ENCODE results near the gene C1orf210.

Gene C1orf210

DNA sequence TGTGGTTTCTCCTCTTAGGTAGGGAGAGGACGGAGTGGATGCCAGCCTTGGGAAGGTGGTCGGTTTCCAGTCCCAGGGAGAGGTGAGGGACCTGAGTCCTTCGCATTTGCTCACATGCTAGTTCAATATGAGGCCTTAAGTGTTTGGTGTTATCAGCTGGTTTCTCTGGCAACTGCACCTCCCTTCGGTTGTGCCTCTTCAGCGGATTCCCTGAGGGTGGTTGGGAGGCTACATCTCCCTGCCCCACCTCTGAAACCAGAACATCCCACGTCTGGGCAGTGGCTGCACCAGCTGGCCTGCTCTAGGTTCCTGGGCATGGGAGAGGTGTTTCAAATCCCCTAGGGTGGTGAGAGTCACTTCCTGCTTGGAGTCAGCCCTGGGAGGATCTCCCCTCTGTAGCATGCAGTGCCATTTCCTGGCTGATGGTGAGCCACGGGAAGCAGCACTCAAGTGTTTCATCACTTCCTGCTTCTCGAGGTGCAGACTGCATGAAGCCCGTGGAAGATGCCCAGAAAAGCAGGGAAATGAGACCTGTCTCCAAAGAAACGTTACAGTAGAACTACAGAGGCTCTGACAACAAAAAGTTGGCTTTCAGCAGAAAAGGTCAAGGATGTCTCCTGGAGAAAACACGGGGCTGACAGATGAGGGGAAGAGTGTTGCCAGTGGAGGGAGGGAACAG, 11.1 kb downstream of the C1orf210 start:
- peak overlapping the region; percentile 59 for H3K4me3 Mint-ChIP-seq
- H3K4me1 Mint-ChIP-seq: peaks cover 36% of the 10 kb centered on the region
- DNase-seq (ENCODE audit: low spot score in 2 of 2) (peak in 1 of 2 donors; percentile 56), ATAC-seq (peak; percentile 66)
- no peaks in the 10 kb centered on the region for H3K36me3 Mint-ChIP-seq
- peak overlapping the region; percentile 92 for H3K27ac Mint-ChIP-seq
- peaks cover 6% of the 10 kb centered on the region for H3K9me3 Mint-ChIP-seq

DNA sequence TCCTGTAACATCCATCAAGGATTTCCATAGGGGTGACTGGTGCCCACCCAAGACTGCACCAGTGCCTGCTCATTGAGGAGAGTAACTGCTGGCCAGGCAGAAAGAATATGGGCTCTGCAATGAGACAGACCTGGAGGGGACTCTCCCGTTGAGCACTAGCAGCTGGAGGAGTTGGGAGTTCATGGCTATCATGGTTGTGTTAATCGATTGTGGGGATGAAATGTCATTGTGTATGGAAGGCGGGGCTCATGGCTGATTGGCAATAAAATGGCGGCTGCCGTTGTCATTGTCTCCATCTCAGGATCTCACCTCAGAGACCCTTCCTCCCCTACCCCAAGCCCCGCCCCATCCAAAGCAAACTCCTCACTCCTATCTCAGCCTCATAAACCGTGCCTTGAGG, 11.7 kb downstream of the C1orf210 start:
- Mint-ChIP-seq H3K27ac (no peak overlapping the region), H3K4me3 (no peak overlapping the region), H3K36me3 (no peaks in the 10 kb centered on the region), H3K4me1 (peaks cover 36% of the 10 kb centered on the region), H3K9me3 (peaks cover 6% of the 10 kb centered on the region)
- ATAC-seq: no peak
- no peak for DNase-seq (ENCODE audit: low spot score in 2 of 2)

DNA sequence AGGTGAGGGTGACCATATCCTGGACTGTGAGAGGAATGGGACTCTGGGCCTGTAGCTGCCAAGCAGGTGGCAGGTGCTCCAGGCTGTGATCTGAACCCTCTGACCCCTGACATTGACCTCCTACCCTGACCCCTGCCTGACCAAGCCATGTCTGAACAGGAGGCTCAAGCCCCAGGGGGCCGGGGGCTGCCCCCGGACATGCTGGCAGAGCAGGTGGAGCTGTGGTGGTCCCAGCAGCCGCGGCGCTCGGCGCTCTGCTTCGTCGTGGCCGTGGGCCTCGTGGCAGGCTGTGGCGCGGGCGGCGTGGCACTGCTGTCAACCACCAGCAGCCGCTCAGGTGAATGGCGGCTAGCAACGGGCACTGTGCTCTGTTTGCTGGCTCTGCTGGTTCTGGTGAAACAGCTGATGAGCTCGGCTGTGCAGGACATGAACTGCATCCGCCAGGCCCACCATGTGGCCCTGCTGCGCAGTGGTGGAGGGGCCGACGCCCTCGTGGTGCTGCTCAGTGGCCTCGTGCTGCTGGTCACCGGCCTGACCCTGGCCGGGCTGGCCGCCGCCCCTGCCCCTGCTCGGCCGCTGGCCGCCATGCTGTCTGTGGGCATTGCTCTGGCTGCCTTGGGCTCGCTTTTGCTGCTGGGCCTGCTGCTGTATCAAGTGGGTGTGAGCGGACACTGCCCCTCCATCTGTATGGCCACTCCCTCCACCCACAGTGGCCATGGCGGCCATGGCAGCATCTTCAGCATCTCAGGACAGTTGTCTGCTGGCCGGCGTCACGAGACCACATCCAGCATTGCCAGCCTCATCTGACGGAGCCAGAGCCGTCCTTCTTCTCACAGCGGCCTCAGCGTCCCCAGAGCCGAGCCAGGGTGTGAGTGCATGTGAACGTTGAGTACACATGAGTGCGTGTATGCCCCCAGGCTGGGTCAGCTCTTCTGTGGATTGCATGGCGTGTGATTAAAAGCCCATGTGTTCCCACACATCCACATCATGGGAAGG, 12.5 kb downstream of the C1orf210 start:
- ATAC-seq (no peak), DNase-seq (ENCODE audit: low spot score in 2 of 2) (no peak)
- H3K4me3 Mint-ChIP-seq: no peak overlapping the region
- no peaks in the 10 kb centered on the region for H3K36me3 Mint-ChIP-seq
- peaks cover 6% of the 10 kb centered on the region for H3K9me3 Mint-ChIP-seq
- peaks cover 36% of the 10 kb centered on the region for H3K4me1 Mint-ChIP-seq
- H3K27ac Mint-ChIP-seq: no peak overlapping the region

DNA sequence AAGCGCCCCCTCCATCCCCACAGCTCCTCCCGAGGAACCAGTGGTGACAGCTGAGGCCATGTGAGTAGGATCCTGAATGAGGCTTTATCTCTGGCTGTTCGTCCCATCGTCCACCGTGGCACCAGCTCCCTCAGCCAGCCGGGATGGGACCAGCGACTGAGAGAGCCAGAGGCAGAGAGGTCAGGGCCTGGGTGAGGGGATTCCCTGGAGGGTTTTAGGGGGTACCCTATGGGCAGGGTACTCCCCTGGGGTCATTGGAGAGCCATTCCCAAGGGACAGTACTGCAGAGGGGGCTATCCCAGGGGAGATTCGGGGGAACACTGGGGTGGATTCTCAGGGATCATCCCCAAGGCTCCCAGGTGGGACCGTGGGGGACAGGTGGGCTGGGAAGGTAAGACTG, 13.2 kb downstream of the C1orf210 start:
- Mint-ChIP-seq H3K4me1 (peaks cover 36% of the 10 kb centered on the region), H3K4me3 (no peak overlapping the region), H3K36me3 (no peaks in the 10 kb centered on the region), H3K27ac (no peak overlapping the region), H3K9me3 (peaks cover 6% of the 10 kb centered on the region)
- DNase-seq (ENCODE audit: low spot score in 2 of 2) (no peak), ATAC-seq (no peak)

DNA sequence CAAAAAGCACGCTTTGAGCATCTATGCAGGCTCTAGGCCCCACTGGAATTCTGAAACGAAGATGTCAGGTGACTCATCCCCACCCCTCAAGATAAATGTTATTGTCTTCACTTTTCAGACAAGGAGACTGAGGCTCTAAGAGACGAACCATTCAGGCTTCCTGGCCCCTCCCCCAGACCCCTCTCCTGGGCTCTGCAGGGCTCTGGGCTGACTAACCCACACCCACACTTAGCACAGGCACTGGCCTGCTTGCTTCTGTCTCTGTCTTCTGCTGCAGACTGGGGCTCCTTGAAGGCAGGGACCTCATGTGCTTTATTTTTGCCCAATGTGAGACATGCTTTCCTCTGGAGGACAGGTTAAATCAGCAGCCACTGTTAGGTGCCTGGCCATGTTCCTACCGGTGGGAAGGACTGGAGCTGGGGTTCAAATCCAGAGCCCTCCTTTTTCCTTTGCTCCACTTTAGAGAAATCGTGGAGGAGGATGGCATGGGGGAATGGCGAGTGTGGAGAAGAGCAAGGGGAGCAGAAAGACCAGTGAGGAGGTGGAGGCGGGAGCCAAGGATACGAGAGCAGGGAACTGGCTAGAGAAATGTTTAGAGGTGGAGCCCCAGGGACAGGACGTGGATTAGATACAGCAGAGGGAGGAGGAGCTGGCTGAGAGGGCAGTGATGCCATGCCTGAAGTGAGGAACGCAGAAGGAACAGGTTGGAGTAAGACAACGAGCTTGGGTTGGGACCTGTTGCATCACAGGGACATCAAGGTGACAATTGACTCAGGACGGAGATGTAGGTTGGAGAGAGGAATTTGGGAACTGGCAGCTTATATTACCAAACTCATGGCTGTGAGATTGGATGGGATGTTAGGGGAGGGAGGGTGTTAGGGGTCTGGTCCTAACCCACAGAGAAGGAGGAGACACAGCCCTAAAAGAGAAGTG, 13.9 kb downstream of the C1orf210 start:
- H3K36me3 Mint-ChIP-seq: no peaks in the 10 kb centered on the region
- peaks cover 6% of the 10 kb centered on the region for H3K9me3 Mint-ChIP-seq
- DNase-seq (ENCODE audit: low spot score in 2 of 2): no peak
- H3K27ac Mint-ChIP-seq: peak overlapping the region; percentile 32
- H3K4me3 Mint-ChIP-seq: peak overlapping the region; percentile 38
- ATAC-seq: no peak
- H3K4me1 Mint-ChIP-seq: peaks cover 36% of the 10 kb centered on the region

DNA sequence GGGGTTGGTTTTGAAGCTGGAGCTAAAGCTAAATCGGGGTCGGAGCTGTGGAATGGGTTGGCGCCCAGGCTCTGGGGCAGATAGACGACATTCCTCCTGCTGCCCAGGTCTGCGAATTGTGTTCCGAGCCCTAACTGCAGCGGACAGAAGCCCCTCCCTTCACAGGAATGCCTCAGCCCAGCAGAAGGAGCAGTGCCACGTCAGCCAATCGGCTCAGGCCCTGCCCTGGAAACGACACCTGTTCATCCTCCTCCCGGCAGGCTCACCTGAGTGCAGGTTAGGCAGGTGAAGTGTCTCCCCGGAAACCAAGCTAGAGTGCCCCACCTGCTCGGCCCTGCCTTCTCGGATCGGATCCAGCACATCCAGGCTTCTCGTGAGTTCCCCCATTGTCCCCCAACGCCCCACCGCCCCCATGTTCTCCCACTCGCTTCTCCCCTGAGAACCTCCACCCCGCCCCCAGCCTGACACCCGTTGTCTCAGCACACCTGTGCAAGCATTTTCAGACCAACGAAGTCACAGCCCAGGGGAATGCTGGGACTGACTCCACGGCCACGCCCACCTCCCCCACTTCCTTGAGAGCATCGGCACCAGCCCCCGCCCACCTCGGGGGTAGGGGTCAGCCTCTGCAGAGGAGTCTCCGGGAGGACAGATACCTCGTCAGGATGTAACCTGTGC, 14.8 kb downstream of the C1orf210 start:
- Mint-ChIP-seq H3K4me3 (peak overlapping the region; percentile 38), H3K9me3 (peaks cover 6% of the 10 kb centered on the region), H3K36me3 (no peaks in the 10 kb centered on the region), H3K4me1 (peaks cover 36% of the 10 kb centered on the region), H3K27ac (no peak overlapping the region)
- ATAC-seq (no peak), DNase-seq (ENCODE audit: low spot score in 2 of 2) (no peak)

DNA sequence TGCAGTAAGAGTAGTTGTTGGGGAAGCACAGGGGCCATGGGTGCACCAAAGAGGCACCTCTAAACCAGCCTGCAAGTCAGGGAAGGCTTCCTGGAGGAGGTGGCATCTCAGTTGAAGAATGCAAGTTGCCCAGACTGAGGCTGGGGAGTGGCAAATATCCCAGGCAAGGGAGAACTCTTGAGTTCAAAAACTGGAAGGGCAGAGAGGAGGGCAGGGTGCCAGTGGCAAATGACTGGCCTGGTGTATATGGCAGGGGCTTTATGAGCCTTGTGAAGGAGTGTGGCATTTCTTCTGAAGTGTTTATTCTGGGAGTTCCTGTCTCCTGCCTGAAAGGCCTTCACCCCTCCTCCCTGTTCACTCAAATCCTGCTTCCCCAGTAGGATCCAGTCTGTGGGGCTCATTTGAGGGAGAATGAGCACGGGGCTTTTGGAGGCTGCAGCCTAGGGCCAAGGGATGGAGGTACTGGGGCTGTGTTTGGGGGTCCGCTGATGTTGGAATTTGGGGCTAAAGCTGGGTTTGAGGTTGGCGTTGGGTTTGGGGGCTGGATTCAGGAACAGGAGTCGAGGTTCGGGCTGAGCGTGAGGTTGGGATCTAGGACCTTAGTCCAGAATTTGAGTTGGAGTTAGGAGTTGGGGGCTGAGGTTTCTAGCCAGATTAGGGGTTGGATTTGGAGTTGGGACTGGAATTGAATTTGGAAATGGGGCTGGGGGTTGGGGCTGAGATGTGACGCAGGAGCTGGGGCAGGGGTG, 15.6 kb downstream of the C1orf210 start, which contains the start of gene TMEM125:
Gene TMEM125, plus strand, starts transcription at position 357 of the 749 bp plus-strand sequence. CDS start 2,740 bp downstream, outside the sequence.
- H3K36me3 Mint-ChIP-seq: no peaks in the 10 kb centered on the region
- no peak within 1 kb of the TSS for H3K27ac Mint-ChIP-seq
- peaks cover 30% of the 10 kb centered on the region for H3K4me1 Mint-ChIP-seq

DNA sequence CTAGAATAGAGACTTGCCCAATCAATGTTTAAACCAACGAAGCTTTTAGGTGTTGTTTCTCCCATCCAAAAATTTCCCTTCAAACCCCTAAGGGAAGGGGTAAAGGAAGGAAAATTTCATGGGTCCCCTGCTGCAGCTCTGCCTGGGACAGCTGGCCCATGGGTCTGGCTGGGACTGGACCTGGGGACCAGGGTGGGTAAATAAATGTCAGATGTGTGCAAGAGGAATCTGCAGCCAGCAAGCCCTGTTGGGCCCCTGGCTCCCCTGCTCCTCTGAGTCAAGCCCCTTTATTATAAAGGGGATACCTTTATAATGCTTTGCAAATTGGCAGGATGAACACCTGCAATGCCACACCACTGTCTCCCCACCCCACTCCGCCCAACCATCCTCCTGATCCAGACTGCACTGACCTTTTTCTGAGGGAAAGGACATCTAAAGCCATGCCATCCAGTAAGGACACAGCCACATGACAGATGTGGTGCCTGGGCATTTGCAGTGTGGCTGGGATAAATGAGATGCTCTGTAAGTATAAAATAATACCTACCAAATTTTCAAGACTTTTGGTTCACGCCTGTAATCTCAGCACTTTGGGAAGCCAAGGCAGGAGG, 17.5 kb downstream of the C1orf210 start:
- Mint-ChIP-seq H3K4me1 (peaks cover 23% of the 10 kb centered on the region), H3K9me3 (peaks cover 4% of the 10 kb centered on the region), H3K27ac (no peak overlapping the region), H3K4me3 (no peak overlapping the region), H3K36me3 (no peaks in the 10 kb centered on the region)
- DNase-seq (ENCODE audit: low spot score in 2 of 2) (no peak), ATAC-seq (no peak)

More for the DNA sequence above, 15.6 kb downstream of the C1orf210 start, which contains the start of gene TMEM125:
- ATAC-seq (no peak), DNase-seq (ENCODE audit: low spot score in 2 of 2) (no peak)
- Mint-ChIP-seq H3K4me3 (peak within 1 kb of the TSS; percentile 38), H3K9me3 (peaks cover 3% of the 10 kb centered on the region)

DNA sequence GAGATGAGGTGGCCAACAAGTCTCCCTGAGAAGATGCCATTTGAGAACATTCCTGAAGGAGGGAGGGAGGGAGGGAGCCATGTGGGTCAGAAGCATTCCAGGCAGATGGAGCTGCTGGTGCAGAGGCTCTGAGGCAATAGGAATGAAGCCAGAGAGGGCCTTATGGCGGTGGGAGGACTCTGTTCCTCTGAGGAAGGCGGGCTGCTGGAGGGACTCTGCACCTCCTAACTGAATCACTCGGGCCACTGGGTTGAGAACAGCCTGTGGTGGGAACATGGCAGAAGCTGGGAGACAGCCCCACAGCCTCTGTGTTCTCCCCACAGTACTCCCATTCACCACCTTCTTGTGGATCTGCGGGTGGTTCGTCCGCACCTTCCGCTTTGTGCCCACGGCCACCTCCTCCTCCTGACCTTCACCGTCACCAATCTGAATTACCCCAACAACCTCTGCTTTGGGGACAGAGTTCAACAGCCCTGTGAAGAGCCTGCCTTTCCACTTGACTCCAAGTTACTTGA, 18.0 kb downstream of the C1orf210 start:
- no peak for DNase-seq (ENCODE audit: low spot score in 2 of 2)
- Mint-ChIP-seq H3K27ac (no peak overlapping the region), H3K36me3 (no peaks in the 10 kb centered on the region), H3K4me3 (no peak overlapping the region), H3K9me3 (peaks cover 4% of the 10 kb centered on the region), H3K4me1 (peaks cover 23% of the 10 kb centered on the region)
- no peak for ATAC-seq

DNA sequence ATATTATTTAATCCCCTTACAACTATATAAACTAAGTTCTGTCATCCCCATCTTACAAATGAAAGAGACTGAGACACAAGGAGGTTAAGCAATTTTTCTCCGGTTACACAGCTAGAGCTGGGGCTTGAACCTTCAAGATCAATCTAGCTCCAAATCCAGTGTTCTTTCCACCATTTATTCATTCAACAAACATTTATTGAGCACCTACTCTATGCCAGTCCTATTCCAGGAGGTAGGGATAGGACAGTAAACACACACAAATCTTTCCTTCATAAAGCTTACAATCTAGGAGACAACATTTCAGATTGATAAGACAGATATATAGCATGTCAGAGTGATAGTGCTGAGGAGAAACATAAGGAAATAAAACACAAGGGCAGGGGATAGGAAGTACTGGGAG, 18.5 kb downstream of the C1orf210 start:
- Mint-ChIP-seq H3K27ac (no peak overlapping the region), H3K4me3 (no peak overlapping the region), H3K4me1 (peaks cover 23% of the 10 kb centered on the region), H3K9me3 (peaks cover 4% of the 10 kb centered on the region), H3K36me3 (no peaks in the 10 kb centered on the region)
- DNase-seq (ENCODE audit: low spot score in 2 of 2) (no peak), ATAC-seq (no peak)

DNA sequence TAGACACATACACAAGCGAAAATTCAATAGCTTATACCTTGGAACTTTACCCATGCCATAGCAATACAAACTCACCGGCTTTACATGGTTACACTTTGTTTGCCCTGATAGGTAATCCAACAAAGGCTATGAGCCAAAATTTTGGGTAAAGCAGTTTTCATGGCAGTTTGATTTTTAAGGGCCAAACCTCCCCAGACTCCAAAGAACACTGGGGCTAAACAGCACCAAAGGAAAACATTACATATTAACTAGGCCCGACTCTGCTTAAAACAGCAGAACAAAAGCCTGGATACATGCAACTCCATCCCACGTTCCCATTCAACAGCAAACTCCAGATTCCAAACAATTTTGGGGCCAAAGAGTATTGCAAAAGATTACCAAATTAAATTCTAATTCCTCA, 19.9 kb downstream of the C1orf210 start:
- Mint-ChIP-seq H3K36me3 (no peaks in the 10 kb centered on the region), H3K27ac (no peak overlapping the region), H3K4me1 (peaks cover 11% of the 10 kb centered on the region), H3K9me3 (peaks cover 4% of the 10 kb centered on the region), H3K4me3 (no peak overlapping the region)
- DNase-seq (ENCODE audit: low spot score in 2 of 2) (no peak), ATAC-seq (no peak)

DNA sequence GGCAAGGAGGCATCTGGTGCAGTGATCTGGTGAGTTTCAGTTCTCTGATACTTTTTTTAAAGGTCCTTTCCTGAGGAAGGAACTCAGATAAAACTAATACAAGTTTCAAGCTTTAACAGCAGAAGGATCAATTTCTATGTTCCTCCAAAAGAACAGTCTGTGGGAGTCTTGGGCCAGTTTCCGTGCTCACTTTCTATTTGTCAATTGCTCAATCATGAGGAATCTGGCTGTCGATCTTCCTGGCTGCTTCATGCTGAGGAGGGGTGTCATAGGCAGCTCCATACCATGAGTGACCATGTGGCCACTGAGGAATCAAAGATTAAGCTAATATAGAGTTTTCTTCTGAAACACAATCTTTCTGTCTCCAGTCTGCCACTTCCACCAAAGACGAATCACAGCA, 27.0 kb downstream of the C1orf210 start:
- H3K4me3 Mint-ChIP-seq: no peak overlapping the region
- no peaks in the 10 kb centered on the region for H3K4me1 Mint-ChIP-seq
- H3K36me3 Mint-ChIP-seq: no peaks in the 10 kb centered on the region
- H3K27ac Mint-ChIP-seq: no peak overlapping the region
- DNase-seq (ENCODE audit: low spot score in 2 of 2) (no peak), ATAC-seq (no peak)
- H3K9me3 Mint-ChIP-seq: no peaks in the 10 kb centered on the region

Data from stimulated activated effector memory CD8-positive, alpha-beta T cell treated with anti-CD3 and anti-CD28 coated beads, Interleukin-12 subunit alpha, Interleukin-12 subunit beta, amount 100 ng/mL, for 72 hours (primary cell).